SK-N-SH (cell line): Measurements from ENCODE around the gene PTK7. TPM values are rescaled to one million over a fixed set of nuclear protein-coding genes. Genes with fewer than 3 reads are reported as not detected.

Source experiments
- CTCF ChIA-PET: fragments of 300-600, 350-600 bp; formaldehyde crosslinking; extraction: SDS; loops from one replicate; lab custom pipeline; 2021; lab: Yijun Ruan, JAX
- POLR2A ChIA-PET: fragments of 350-600 bp; sonication (Branson Sonifier 250); formaldehyde crosslinking; extraction: SDS; loops from one replicate; lab custom pipeline; 2020; ENCODE audit warnings: antibody characterized with exemption, inconsistent platforms; lab: Yijun Ruan, JAX
- DNase-seq: peaks from one replicate; pipeline ENCODE4 v3.0.0; 2012
- H2AFZ ChIP-seq: fragments of 200-600 bp; sonication (generic); 2 replicates; pipeline ENCODE4 v1.8.1; 2016; ENCODE audit warnings: antibody characterized with exemption, mild to moderate bottlenecking, low read depth
- H3F3A ChIP-seq: fragments of 200-600 bp; sonication (generic); replicated peaks from 2 replicates; pipeline ENCODE3; 2016; ENCODE audit warnings: antibody characterized with exemption, mild to moderate bottlenecking; ENCODE audit not compliant: insufficient read depth
- H3K27ac ChIP-seq, 2 experiments: fragments of 200-500 bp in 1 of 2; fragments of 200-600 bp in 1 of 2; sonication (Bioruptor generic) in 1 of 2; sonication (generic), shearing (Covaris generic) in 1 of 2; 2 replicates each; pipeline versions ENCODE4 v1.5.1 to v1.6.1; 2014 to 2016; ENCODE audit warnings: low read depth in 2 of 2, inconsistent platforms in 1 of 2, low read length in 1 of 2, mild to moderate bottlenecking in 1 of 2, mixed read lengths in 1 of 2
- H3K27me3 ChIP-seq: fragments of 200-600 bp; sonication (generic), shearing (Covaris generic); 2 replicates; pipeline ENCODE4 v1.6.1; 2016; ENCODE audit warnings: mixed run types; ENCODE audit not compliant: insufficient read depth
- H3K36me3 ChIP-seq, 2 experiments: fragments of 200-500 bp in 1 of 2; fragments of 200-600 bp in 1 of 2; sonication (Bioruptor generic) in 1 of 2; sonication (generic) in 1 of 2; replicated peaks in 1 of 2; 2 replicates each; pipeline versions ENCODE3 to v1.5.1; 2014 to 2016; ENCODE audit warnings: low read length in 1 of 2, mild to moderate bottlenecking in 1 of 2; ENCODE audit not compliant: insufficient read depth in 2 of 2, control insufficient read depth in 1 of 2
- H3K4me1 ChIP-seq, 2 experiments: fragments of 200-500 bp in 1 of 2; fragments of 200-600 bp in 1 of 2; sonication (Bioruptor generic) in 1 of 2; sonication (generic), shearing (Covaris generic) in 1 of 2; 2 replicates each; pipeline versions ENCODE4 v1.5.1 to v1.6.1; 2014 to 2016; ENCODE audit warnings: low read depth in 1 of 2, low read length in 1 of 2, mixed run types in 1 of 2; ENCODE audit not compliant: insufficient read depth in 2 of 2, control insufficient read depth in 1 of 2
- H3K4me2 ChIP-seq: fragments of 200-600 bp; sonication (generic), shearing (Covaris generic); 2 replicates; pipeline ENCODE4 v1.6.1; 2017; ENCODE audit warnings: mixed run types
- H3K4me3 ChIP-seq, 2 experiments: fragments of 200-500 bp in 1 of 2; fragments of 200-600 bp in 1 of 2; sonication (Bioruptor generic) in 1 of 2; sonication (generic), shearing (Covaris generic) in 1 of 2; 2 replicates each; pipeline versions ENCODE4 v1.5.1 to v1.8.1; 2014 to 2016; ENCODE audit warnings: low read depth in 2 of 2, inconsistent platforms in 1 of 2, low read length in 1 of 2, mild to moderate bottlenecking in 1 of 2, mixed read lengths in 1 of 2, moderate library complexity in 1 of 2
- H3K79me2 ChIP-seq: fragments of 200-600 bp; sonication (generic); 2 replicates; pipeline ENCODE4 v1.8.1; 2017; ENCODE audit warnings: mild to moderate bottlenecking; ENCODE audit not compliant: insufficient read depth
- H3K9ac ChIP-seq: fragments of 200-600 bp; sonication (generic); 2 replicates; pipeline ENCODE4 v1.6.1; 2017; ENCODE audit warnings: mixed run types
- H3K9me2 ChIP-seq: fragments of 200-600 bp; sonication (generic); 2 replicates; pipeline ENCODE4 v1.6.1; 2017; ENCODE audit warnings: mixed run types
- H3K9me3 ChIP-seq: fragments of 200-600 bp; sonication (generic); 2 replicates; pipeline ENCODE4 v1.6.1; 2017; ENCODE audit warnings: mixed run types, mild to moderate bottlenecking, moderate library complexity
- H4K20me1 ChIP-seq: fragments of 200-600 bp; sonication (generic); 2 replicates; pipeline ENCODE4 v1.6.1; 2017; ENCODE audit warnings: mild to moderate bottlenecking, mixed run types; ENCODE audit not compliant: insufficient read depth
- CHD2 ChIP-seq: fragments of 150-350 bp; IDR thresholded peaks from 2 replicates; pipeline ENCODE4 v1.6.1; 2018; ENCODE audit warnings: low read length; ENCODE audit not compliant: partially characterized antibody
- EZH2phosphoT487 ChIP-seq: fragments of 200-600 bp; sonication (generic); IDR thresholded peaks from 2 replicates; pipeline ENCODE4 v1.6.1; 2017; ENCODE audit warnings: low read depth, mixed run types, mild to moderate bottlenecking, antibody characterized with exemption, moderate library complexity, borderline replicate concordance
- FOSL2 ChIP-seq: IDR thresholded peaks from 2 replicates; pipeline ENCODE4 v1.4.0; 2012; ENCODE audit warnings: low read depth, mild to moderate bottlenecking, moderate library complexity, borderline replicate concordance
- FOXM1 ChIP-seq: IDR thresholded peaks from 2 replicates; pipeline ENCODE4 v1.4.0; 2012; ENCODE audit warnings: low read depth, mild to moderate bottlenecking
- JUND ChIP-seq: IDR thresholded peaks from 2 replicates; pipeline ENCODE4 v1.4.0; 2012
- NRF1 ChIP-seq: IDR thresholded peaks from 2 replicates; pipeline ENCODE4 v1.6.1; 2012; ENCODE audit warnings: low read depth, mild to moderate bottlenecking, low read length
- POLR2AphosphoS5 ChIP-seq: IDR thresholded peaks from 2 replicates; pipeline ENCODE4 v1.6.1; 2012; ENCODE audit warnings: low read depth, low read length
- RXRA ChIP-seq: IDR thresholded peaks from 2 replicates; pipeline ENCODE4 v1.4.0; 2012; ENCODE audit warnings: low read depth, mild to moderate bottlenecking, borderline replicate concordance
- SMC3 ChIP-seq: IDR thresholded peaks from 2 replicates; pipeline ENCODE4 v1.6.1; 2012; ENCODE audit warnings: low read depth, low read length, improper control_type of control experiment
- TCF12 ChIP-seq: IDR thresholded peaks from 2 replicates; pipeline ENCODE4 v1.4.0; 2012
- WGBS: methylation state at CpG from one replicate; pipeline ENCODE4 v1.1.6; 2017; ENCODE audit warnings: low lambda C conversion rate; 5-methylcytosine and 5-hydroxymethylcytosine counted together
- polyA plus RNA-seq, 3 experiments: library from polyadenylated mRNA; depleted of rRNA; stranded (reverse); fragments of >200 nt; gene quantifications; 2 replicates each; pipeline ENCODE4 v1.2.3, GENCODE V29; 2012
- TF ChIP-seq, protein P1 (sequence below): fragments of 150-350 bp; IDR thresholded peaks from 2 replicates; pipeline ENCODE4 v1.6.1; 2017; ENCODE audit warnings: antibody characterized with exemption, low read length, low read depth, borderline replicate concordance
- TF ChIP-seq, protein P2 (sequence below): IDR thresholded peaks from 2 replicates; pipeline ENCODE4; 2012
- TF ChIP-seq, protein P3 (sequence below): IDR thresholded peaks from 2 replicates; pipeline ENCODE4 v1.4.0; 2012; ENCODE audit warnings: low read depth, borderline replicate concordance
- TF ChIP-seq, protein P4 (sequence below): fragments of 150-350 bp; IDR thresholded peaks from 2 replicates; pipeline ENCODE4 v1.6.1; 2016; ENCODE audit warnings: mild to moderate bottlenecking, low read depth, low read length
- TF ChIP-seq, protein P5 (sequence below): IDR thresholded peaks from 2 replicates; pipeline ENCODE4 v1.4.0; 2012; ENCODE audit warnings: low read depth

Gene PTK7
- polyA plus RNA-seq, 1 of the 3 experiments (the other 2 are of a cell fraction) = 105 TPM

DNA sequence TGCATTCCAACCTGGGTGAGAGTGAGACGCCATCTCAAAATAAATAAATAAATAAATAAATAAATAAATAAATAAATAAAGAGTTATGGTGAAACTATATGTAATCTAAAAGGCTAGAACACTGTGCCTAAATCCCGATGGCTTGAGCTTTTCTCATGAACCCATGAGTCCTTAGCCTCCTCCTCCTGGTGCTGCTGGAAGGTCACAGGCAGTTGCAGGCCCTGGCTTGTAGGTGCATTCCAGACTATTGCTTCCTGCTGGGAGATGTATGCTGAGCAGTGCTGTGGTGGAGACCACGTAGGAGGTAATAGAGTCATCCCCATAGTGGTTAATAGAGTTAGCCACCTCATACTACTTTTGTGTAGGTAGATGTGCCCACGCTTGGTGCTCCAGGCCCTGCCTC, 12.5 kb downstream of the PTK7 start:
- H3K9me3 ChIP-seq = no peaks in the 10 kb centered on the region
- H3K27me3 ChIP-seq = no peaks in the 10 kb centered on the region
- no peak overlapping the region for H3K27ac ChIP-seq
- ChIA-PET POLR2A (no interaction called here), CTCF (interaction anchor here (1.1 kb wide), 1 partner anchor 54 kb away, joined by 3 read pairs; no protein-coding TSS in a partner anchor)
- no peak for DNase-seq
- no peak overlapping the region for H3K9ac ChIP-seq
- no peak overlapping the region for H2AFZ ChIP-seq
- H3K9me2 ChIP-seq = no peaks in the 10 kb centered on the region
- peaks cover 14% of the 10 kb centered on the region for H3F3A ChIP-seq
- H3K4me2 ChIP-seq = no peak overlapping the region
- H3K4me3 ChIP-seq = no peak overlapping the region
- H4K20me1 ChIP-seq = peaks cover 20% of the 10 kb centered on the region
- no peak for TF ChIP-seq RXRA
- no peak for TF ChIP-seq NRF1
- TF ChIP-seq POLR2AphosphoS5 = no peak
- no peak for TF ChIP-seq FOXM1
- no peak for TF ChIP-seq FOSL2
- TF ChIP-seq, protein P1, sequence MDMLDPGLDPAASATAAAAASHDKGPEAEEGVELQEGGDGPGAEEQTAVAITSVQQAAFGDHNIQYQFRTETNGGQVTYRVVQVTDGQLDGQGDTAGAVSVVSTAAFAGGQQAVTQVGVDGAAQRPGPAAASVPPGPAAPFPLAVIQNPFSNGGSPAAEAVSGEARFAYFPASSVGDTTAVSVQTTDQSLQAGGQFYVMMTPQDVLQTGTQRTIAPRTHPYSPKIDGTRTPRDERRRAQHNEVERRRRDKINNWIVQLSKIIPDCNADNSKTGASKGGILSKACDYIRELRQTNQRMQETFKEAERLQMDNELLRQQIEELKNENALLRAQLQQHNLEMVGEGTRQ = no peak
- TF ChIP-seq SMC3 = no peak
- TF ChIP-seq EZH2phosphoT487 = no peak
- TF ChIP-seq JUND = no peak
- no peak for TF ChIP-seq TCF12
- TF ChIP-seq, protein P2, sequence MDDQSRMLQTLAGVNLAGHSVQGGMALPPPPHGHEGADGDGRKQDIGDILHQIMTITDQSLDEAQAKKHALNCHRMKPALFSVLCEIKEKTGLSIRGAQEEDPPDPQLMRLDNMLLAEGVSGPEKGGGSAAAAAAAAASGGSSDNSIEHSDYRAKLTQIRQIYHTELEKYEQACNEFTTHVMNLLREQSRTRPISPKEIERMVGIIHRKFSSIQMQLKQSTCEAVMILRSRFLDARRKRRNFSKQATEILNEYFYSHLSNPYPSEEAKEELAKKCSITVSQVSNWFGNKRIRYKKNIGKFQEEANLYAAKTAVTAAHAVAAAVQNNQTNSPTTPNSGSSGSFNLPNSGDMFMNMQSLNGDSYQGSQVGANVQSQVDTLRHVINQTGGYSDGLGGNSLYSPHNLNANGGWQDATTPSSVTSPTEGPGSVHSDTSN = no peak
- no peak for TF ChIP-seq CHD2
- TF ChIP-seq, protein P3, sequence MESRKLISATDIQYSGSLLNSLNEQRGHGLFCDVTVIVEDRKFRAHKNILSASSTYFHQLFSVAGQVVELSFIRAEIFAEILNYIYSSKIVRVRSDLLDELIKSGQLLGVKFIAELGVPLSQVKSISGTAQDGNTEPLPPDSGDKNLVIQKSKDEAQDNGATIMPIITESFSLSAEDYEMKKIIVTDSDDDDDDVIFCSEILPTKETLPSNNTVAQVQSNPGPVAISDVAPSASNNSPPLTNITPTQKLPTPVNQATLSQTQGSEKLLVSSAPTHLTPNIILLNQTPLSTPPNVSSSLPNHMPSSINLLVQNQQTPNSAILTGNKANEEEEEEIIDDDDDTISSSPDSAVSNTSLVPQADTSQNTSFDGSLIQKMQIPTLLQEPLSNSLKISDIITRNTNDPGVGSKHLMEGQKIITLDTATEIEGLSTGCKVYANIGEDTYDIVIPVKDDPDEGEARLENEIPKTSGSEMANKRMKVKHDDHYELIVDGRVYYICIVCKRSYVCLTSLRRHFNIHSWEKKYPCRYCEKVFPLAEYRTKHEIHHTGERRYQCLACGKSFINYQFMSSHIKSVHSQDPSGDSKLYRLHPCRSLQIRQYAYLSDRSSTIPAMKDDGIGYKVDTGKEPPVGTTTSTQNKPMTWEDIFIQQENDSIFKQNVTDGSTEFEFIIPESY = no peak
- H3K36me3 ChIP-seq = no peaks in the 10 kb centered on the region
- H3K79me2 ChIP-seq = peaks cover 98% of the 10 kb centered on the region
- H3K4me1 ChIP-seq = peaks cover 19 to 47% of the 10 kb centered on the region in 2 experiments
- 90% methylated on average over 4 of the region's 4 CpGs for WGBS

DNA sequence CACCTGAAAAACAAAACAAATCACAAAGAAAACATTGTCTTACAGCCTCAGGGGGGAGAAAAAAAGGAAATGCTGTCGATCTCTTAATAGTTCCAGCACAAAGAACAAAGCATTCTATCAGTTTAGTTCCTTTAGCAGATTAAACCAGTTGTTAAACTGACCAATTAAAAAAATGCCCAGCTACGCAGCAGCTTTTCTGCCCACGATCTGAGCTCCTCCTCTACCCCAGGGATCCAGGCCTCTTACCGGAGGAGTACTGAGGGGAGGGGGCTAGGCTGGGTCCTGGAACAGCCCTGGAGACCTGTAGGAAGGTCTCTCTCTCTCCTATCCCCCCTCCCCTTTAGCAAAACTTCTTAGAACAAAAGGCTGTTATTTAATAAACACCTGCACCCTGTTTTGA, 13.4 kb downstream of the PTK7 start:
- Histone ChIP-seq H3K27ac (peak overlapping the region in 1 of 2 experiments; percentile 43; a peak in 2 of 4 replicates), H3K4me1 (peaks cover 19 to 48% of the 10 kb centered on the region in 2 experiments), H3K9me3 (no peaks in the 10 kb centered on the region), H3K27me3 (no peaks in the 10 kb centered on the region), H4K20me1 (peaks cover 19% of the 10 kb centered on the region), H3K36me3 (no peaks in the 10 kb centered on the region), H3F3A (peaks cover 14% of the 10 kb centered on the region), H3K9me2 (no peaks in the 10 kb centered on the region), H2AFZ (no peak overlapping the region), H3K79me2 (peaks cover 100% of the 10 kb centered on the region), H3K4me2 (0 out of 2 replicates have a peak overlapping the region, but pooled peaks have one; percentile 64), H3K4me3 (no peak overlapping the region), H3K9ac (no peak overlapping the region)
- DNase-seq = no peak
- TF ChIP-seq, protein P4, sequence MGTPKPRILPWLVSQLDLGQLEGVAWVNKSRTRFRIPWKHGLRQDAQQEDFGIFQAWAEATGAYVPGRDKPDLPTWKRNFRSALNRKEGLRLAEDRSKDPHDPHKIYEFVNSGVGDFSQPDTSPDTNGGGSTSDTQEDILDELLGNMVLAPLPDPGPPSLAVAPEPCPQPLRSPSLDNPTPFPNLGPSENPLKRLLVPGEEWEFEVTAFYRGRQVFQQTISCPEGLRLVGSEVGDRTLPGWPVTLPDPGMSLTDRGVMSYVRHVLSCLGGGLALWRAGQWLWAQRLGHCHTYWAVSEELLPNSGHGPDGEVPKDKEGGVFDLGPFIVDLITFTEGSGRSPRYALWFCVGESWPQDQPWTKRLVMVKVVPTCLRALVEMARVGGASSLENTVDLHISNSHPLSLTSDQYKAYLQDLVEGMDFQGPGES = no peak
- TF ChIP-seq, protein P5, sequence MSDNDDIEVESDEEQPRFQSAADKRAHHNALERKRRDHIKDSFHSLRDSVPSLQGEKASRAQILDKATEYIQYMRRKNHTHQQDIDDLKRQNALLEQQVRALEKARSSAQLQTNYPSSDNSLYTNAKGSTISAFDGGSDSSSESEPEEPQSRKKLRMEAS = no peak
- POLR2A ChIA-PET = interaction anchor here (1.0 kb wide), 1 partner anchor 12 kb away, joined by 4 read pairs; no protein-coding TSS in a partner anchor
- CTCF ChIA-PET = interaction anchor here (0.7 to 2.4 kb wide), 4 partner anchors 10 to 54 kb away, joined by 3 to 8 read pairs (median 4); no protein-coding TSS in a partner anchor
- 90% methylated on average over 4 of the region's 4 CpGs for WGBS
